ENCODE results near the gene CPED1.

DNA sequence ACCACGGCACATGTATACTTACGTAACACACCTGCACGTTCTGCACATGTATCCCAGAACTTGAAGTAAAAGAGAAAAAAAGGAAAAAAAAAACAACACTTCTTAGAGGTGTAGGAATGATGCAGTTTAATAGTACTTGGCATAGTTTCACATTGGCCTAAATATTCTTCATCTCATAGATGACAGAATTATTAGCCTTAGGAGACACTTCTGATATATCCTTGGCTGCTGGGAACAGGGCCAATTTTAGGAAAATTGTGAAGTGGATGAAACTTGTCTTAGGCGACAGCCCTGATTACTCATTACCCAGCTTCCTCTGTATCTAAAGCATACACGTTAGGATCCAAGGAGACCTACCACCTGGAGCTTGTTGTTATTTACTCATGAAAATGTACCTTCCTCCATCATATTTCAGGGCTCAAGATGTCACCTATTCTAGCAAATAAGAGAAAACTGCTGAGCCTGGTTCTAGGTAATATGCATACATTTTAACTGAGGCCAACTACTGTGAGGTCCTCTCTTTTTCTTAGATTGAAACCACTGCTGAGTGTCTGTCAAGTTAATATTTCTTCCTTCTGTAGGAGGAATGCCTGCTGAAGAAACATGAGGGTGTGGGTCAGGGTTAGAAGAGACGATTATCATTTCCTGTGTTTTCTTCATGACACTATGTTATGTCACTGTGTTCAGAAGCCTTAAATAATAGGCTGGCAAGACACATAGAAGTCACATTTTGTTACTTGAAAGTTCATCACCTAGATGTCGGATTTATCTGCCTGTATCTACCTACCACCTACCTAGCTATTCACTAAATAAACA, 44.3 kb downstream of the CPED1 start:
- no peak for TF ChIP-seq CTCF (IDR thresholded peaks at IDR 0.05)
- no peak for TF ChIP-seq POLR2A (IDR thresholded peaks at IDR 0.05)
